Body of pancreas (tissue), 4 donors: ENCODE results near the gene UGGT2. TPM values are rescaled to one million over a fixed set of nuclear protein-coding genes. Genes with fewer than 3 reads are reported as not detected.

ENCODE experiments used
- ATAC-seq: fragments of 150-250 bp; one replicate; pipeline ENCODE4 v1.9.1; 2016
- DNase-seq, 4 donors: peaks; one replicate each; pipeline ENCODE4 v3.0.0-alpha.2; 2019
- H3K27ac ChIP-seq, 4 donors: fragments of 200-600 bp; sonication (generic); 1 replicate in 3 of 4; 2 replicates in 1 of 4; pipeline versions ENCODE4 v1.5.1 to v1.6.1; 2016 to 2019; ENCODE audit warnings: mild to moderate bottlenecking in 1 of 4, mixed read lengths in 1 of 4, moderate library complexity in 1 of 4
- H3K27me3 ChIP-seq, 2 donors: fragments of 200-600 bp; sonication (generic); one replicate each; pipeline ENCODE4 v1.6.0; 2016; ENCODE audit warnings: mild to moderate bottlenecking in 1 of 2
- H3K36me3 ChIP-seq, 2 donors: fragments of 200-600 bp; sonication (generic); replicated peaks in 1 of 2; 2 replicates each; pipeline ENCODE4 v1.5.1; 2016; ENCODE audit warnings: low read depth in 2 of 2; ENCODE audit not compliant: insufficient read depth in 1 of 2
- H3K4me1 ChIP-seq: fragments of 200-600 bp; sonication (generic); one replicate; pipeline ENCODE4 v1.6.0; 2016
- H3K4me3 ChIP-seq, 2 donors: fragments of 200-600 bp; sonication (generic); 1 replicate in 1 of 2; 2 replicates in 1 of 2; pipeline ENCODE4 v1.5.1; 2016 to 2019
- H3K9me3 ChIP-seq, 3 donors: fragments of 200-600 bp; sonication (generic); 1 replicate in 2 of 3; 2 replicates in 1 of 3; pipeline ENCODE4 v1.5.1; 2016
- CTCF ChIP-seq, 7 experiments: fragments of 450-650 bp in 4 of 7; fragments of 200-600 bp in 3 of 7; sonication (generic) in 3 of 7; IDR thresholded peaks; one replicate each; pipeline ENCODE4 v1.5.1; 2016 to 2019; ENCODE audit warnings: antibody characterized with exemption in 7 of 7
- POLR2A ChIP-seq, 3 donors: fragments of 450-650 bp; IDR thresholded peaks; one replicate each; pipeline ENCODE4 v1.6.1; 2016; ENCODE audit warnings: antibody characterized with exemption in 3 of 3, mild to moderate bottlenecking in 2 of 3
- WGBS, 2 donors: methylation state at CpG; one replicate each; pipeline ENCODE4 v1.1.5; 2017; 5-methylcytosine and 5-hydroxymethylcytosine counted together
- intact Hi-C: fragments of 100-400 bp; cut with DNase I; formaldehyde crosslinking; loops from one replicate; pipeline ENCODE4 v1.15.1; 2023
- total RNA-seq, 2 donors: library from RNA; depleted of rRNA; stranded (reverse); fragments of >200 nt; gene quantifications; one replicate each; pipeline ENCODE4 v1.1.0, GENCODE V29; 2016

UGGT2 gene
- total RNA-seq, 2 donors from 2014 or later: 49.8 TPM

DNA sequence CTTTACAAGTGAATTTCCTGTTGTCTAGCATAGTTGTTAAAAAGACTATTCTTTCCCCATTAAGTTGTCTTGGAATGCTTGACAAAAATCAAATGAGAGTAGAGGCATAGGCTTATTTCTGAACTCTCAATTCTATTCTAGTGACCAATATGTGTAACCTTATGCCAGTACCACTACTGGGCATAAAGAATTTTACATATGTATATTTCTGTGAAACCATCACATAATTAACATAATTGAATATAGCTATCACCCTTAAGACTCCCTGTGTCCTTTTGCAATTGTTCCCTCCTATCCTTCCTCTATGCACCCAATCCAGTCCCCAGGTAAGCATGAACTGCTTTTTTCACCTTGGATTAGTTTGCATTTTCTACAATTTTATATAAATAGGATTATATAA lies 211.3 kb downstream of the UGGT2 start:
- Histone ChIP-seq H3K4me3 (no peak overlapping the region), H3K36me3 (no peaks in the 10 kb centered on the region), H3K27ac (no peak overlapping the region), H3K27me3 (no peaks in the 10 kb centered on the region), H3K9me3 (no peaks in the 10 kb centered on the region), H3K4me1 (no peaks in the 10 kb centered on the region)
- intact Hi-C loops: no loop called here
- no peak for DNase-seq
- TF ChIP-seq CTCF (IDR thresholded peaks at IDR 0.05): no peak
- TF ChIP-seq POLR2A (IDR thresholded peaks at IDR 0.05): no peak
- ATAC-seq: no peak

GRCh38 chr13:95834134-95834765 lies 219.0 kb downstream of the UGGT2 start:
- Histone ChIP-seq H3K4me3 (no peak overlapping the region), H3K4me1 (no peaks in the 10 kb centered on the region), H3K27me3 (no peaks in the 10 kb centered on the region), H3K36me3 (no peaks in the 10 kb centered on the region), H3K27ac (no peak overlapping the region), H3K9me3 (no peaks in the 10 kb centered on the region)
- peak; percentile 74 for ATAC-seq
- WGBS, 2 donors: 18 to 25% methylated on average over 3 of the region's 3 CpGs
- intact Hi-C loops: loop anchor here (10.0 kb wide), 1 partner anchor 209 kb away; no protein-coding TSS in a partner anchor
- peak; percentile 57 to 69 (median 65) for DNase-seq
- TF ChIP-seq POLR2A (IDR thresholded peaks at IDR 0.05) (no peak), CTCF (IDR thresholded peaks at IDR 0.05) (peak; percentile 71 to 94 (median 92))

DNA sequence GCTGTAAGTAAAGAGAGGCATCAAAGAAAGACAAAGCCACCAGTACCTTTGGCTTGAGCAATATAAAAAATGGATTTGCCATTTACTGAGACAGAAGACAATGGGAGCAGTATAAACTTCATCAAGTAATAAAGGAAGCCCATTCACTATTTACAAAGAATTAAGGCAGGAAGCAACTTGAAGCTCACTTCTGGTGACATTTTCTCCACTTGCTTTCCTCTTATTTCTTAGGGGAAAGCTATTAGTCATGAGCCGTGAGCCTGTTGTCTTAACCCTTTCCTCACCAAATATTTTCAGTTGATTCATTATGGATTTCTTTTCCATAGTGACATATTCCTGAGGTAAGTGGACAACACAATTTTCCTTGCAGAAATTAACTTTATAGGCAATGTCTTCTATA lies 219.5 kb downstream of the UGGT2 start:
- H3K4me3 ChIP-seq: no peak overlapping the region
- ATAC-seq: no peak
- DNase-seq: no peak
- H3K27me3 ChIP-seq: no peaks in the 10 kb centered on the region
- TF ChIP-seq CTCF (IDR thresholded peaks at IDR 0.05) (no peak), POLR2A (IDR thresholded peaks at IDR 0.05) (no peak)
- no peak overlapping the region for H3K27ac ChIP-seq
- intact Hi-C loops: loop anchor here (10.0 kb wide), 1 partner anchor 209 kb away; no protein-coding TSS in a partner anchor
- H3K36me3 ChIP-seq: no peaks in the 10 kb centered on the region
- H3K9me3 ChIP-seq: no peaks in the 10 kb centered on the region
- H3K4me1 ChIP-seq: no peaks in the 10 kb centered on the region
- 0 to 7% methylated on average over 1 of the region's 1 CpG for WGBS, 2 donors

DNA sequence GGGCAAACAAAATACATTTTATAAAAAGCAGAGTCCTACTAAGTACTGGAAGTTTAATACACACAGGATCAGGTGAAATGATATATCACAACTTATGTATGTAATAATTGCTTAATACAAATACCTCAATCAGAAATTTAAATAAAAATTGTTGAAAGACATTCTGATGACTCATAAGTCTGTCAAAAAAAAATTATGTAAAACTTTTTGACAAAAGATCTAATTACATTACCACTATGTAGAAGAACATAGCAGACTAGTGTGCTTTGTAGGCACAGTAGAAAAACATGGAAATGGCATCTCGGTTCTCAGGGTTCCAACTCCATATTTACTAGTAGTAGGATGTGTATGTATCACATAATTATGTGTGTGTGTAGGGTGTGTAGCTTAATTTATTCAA lies 220.1 kb downstream of the UGGT2 start:
- 78 to 90% methylated on average over 1 of the region's 1 CpG for WGBS, 2 donors
- TF ChIP-seq POLR2A (IDR thresholded peaks at IDR 0.05) (no peak), CTCF (IDR thresholded peaks at IDR 0.05) (no peak)
- H3K27me3 ChIP-seq: no peaks in the 10 kb centered on the region
- H3K4me3 ChIP-seq: no peak overlapping the region
- intact Hi-C loops: loop anchor here (10.0 kb wide), 1 partner anchor 208 kb away; no protein-coding TSS in a partner anchor
- H3K36me3 ChIP-seq: no peaks in the 10 kb centered on the region
- no peaks in the 10 kb centered on the region for H3K4me1 ChIP-seq
- no peak for ATAC-seq
- no peaks in the 10 kb centered on the region for H3K9me3 ChIP-seq
- DNase-seq: no peak
- H3K27ac ChIP-seq: no peak overlapping the region

GRCh38 chr13:95822303-95822702 lies 230.9 kb downstream of the UGGT2 start:
- no peak for ATAC-seq
- TF ChIP-seq CTCF (IDR thresholded peaks at IDR 0.05) (no peak), POLR2A (IDR thresholded peaks at IDR 0.05) (no peak)
- H3K4me1 ChIP-seq: no peaks in the 10 kb centered on the region
- H3K36me3 ChIP-seq: peaks cover 0 to 1% of the 10 kb centered on the region in 2 donors
- no peak for DNase-seq
- 90 to 95% methylated on average over 5 of the region's 5 CpGs for WGBS, 2 donors
- H3K27me3 ChIP-seq: no peaks in the 10 kb centered on the region
- H3K27ac ChIP-seq: no peak overlapping the region
- H3K9me3 ChIP-seq: no peaks in the 10 kb centered on the region
- intact Hi-C loops: no loop called here
- H3K4me3 ChIP-seq: no peak overlapping the region
